Measurements from ENCODE around the gene MYH13.
"Not testable (repeated sequence)": the region's sequence is repeated elsewhere in the genome, so short reads cannot be mapped to it uniquely, and the experiment has no call there.

The MYH13 gene

GRCh38 chr17:10306585-10306984 lies 66.2 kb downstream of the MYH13 start:
- H3K9me3 Mint-ChIP-seq: peaks cover 4% of the 10 kb centered on the region
- no peaks in the 10 kb centered on the region for H3K4me1 Mint-ChIP-seq
- no peaks in the 10 kb centered on the region for H3K36me3 Mint-ChIP-seq
- DNase-seq (ENCODE audit: low spot score in 2 of 2): no peak
- no peak overlapping the region for H3K4me3 Mint-ChIP-seq
- peaks cover 2% of the 10 kb centered on the region for H3K27me3 Mint-ChIP-seq
- no peak overlapping the region for H3K27ac Mint-ChIP-seq
- ATAC-seq (ENCODE audit: low read depth): no peak

- Mint-ChIP-seq H3K36me3 (no peaks in the 10 kb centered on the region), H3K4me1 (no peaks in the 10 kb centered on the region), H3K27me3 (peaks cover 2% of the 10 kb centered on the region), H3K4me3 (no peak overlapping the region), H3K27ac (no peak overlapping the region), H3K9me3 (peaks cover 4% of the 10 kb centered on the region)
- ATAC-seq (ENCODE audit: low read depth): no peak
- no peak for DNase-seq (ENCODE audit: low spot score in 2 of 2)
Measured at GRCh38 chr17:10305398-10305797, 67.4 kb downstream of the MYH13 start.

- no peak overlapping the region for H3K27ac Mint-ChIP-seq
- peaks cover 4% of the 10 kb centered on the region for H3K9me3 Mint-ChIP-seq
- no peaks in the 10 kb centered on the region for H3K4me1 Mint-ChIP-seq
- no peaks in the 10 kb centered on the region for H3K36me3 Mint-ChIP-seq
- peaks cover 2% of the 10 kb centered on the region for H3K27me3 Mint-ChIP-seq
- no peak overlapping the region for H3K4me3 Mint-ChIP-seq
- no peak for DNase-seq (ENCODE audit: low spot score in 2 of 2)
- no peak for ATAC-seq (ENCODE audit: low read depth)
Measured at GRCh38 chr17:10304758-10305300, 68.0 kb downstream of the MYH13 start.

- H3K27ac Mint-ChIP-seq: no peak overlapping the region
- no peak for ATAC-seq (ENCODE audit: low read depth)
- no peak overlapping the region for H3K4me3 Mint-ChIP-seq
- no peaks in the 10 kb centered on the region for H3K4me1 Mint-ChIP-seq
- DNase-seq (ENCODE audit: low spot score in 2 of 2): no peak
- no peaks in the 10 kb centered on the region for H3K36me3 Mint-ChIP-seq
- H3K9me3 Mint-ChIP-seq: peaks cover under 1% of the 10 kb centered on the region
- peaks cover 5% of the 10 kb centered on the region for H3K27me3 Mint-ChIP-seq
Measured at GRCh38 chr17:10297691-10298090, 75.1 kb downstream of the MYH13 start.

- Mint-ChIP-seq H3K9me3 (no peaks in the 10 kb centered on the region), H3K4me1 (no peaks in the 10 kb centered on the region), H3K27me3 (peaks cover 9% of the 10 kb centered on the region), H3K4me3 (no peak overlapping the region), H3K36me3 (no peaks in the 10 kb centered on the region), H3K27ac (no peak overlapping the region)
- DNase-seq (ENCODE audit: low spot score in 2 of 2) (no peak), ATAC-seq (ENCODE audit: low read depth) (no peak)
Measured at GRCh38 chr17:10295728-10296343, 77.0 kb downstream of the MYH13 start.

- Mint-ChIP-seq H3K36me3 (no peaks in the 10 kb centered on the region), H3K27me3 (peaks cover 9% of the 10 kb centered on the region), H3K9me3 (no peaks in the 10 kb centered on the region), H3K27ac (no peak overlapping the region), H3K4me3 (no peak overlapping the region), H3K4me1 (no peaks in the 10 kb centered on the region)
- DNase-seq (ENCODE audit: low spot score in 2 of 2) (no peak), ATAC-seq (ENCODE audit: low read depth) (no peak)
Measured at GRCh38 chr17:10294180-10294579, 78.6 kb downstream of the MYH13 start.

- H3K36me3 Mint-ChIP-seq: no peaks in the 10 kb centered on the region
- peaks cover 9% of the 10 kb centered on the region for H3K27me3 Mint-ChIP-seq
- H3K4me3 Mint-ChIP-seq: no peak overlapping the region
- no peaks in the 10 kb centered on the region for H3K4me1 Mint-ChIP-seq
- ATAC-seq (ENCODE audit: low read depth): no peak
- H3K27ac Mint-ChIP-seq: no peak overlapping the region
- no peaks in the 10 kb centered on the region for H3K9me3 Mint-ChIP-seq
- DNase-seq (ENCODE audit: low spot score in 2 of 2): no peak
Measured at GRCh38 chr17:10292057-10292937, 80.5 kb downstream of the MYH13 start.

GRCh38 chr17:10291576-10291975 lies 81.2 kb downstream of the MYH13 start:
- H3K4me1 Mint-ChIP-seq; H3K9me3 Mint-ChIP-seq; H3K36me3 Mint-ChIP-seq; DNase-seq (ENCODE audit: low spot score in 2 of 2); ATAC-seq (ENCODE audit: low read depth); H3K4me3 Mint-ChIP-seq; H3K27ac Mint-ChIP-seq; H3K27me3 Mint-ChIP-seq: not testable (repeated sequence)

- ATAC-seq (ENCODE audit: low read depth) (no peak), DNase-seq (ENCODE audit: low spot score in 2 of 2) (no peak)
- no peak overlapping the region for H3K4me3 Mint-ChIP-seq
- H3K27me3 Mint-ChIP-seq: peaks cover 9% of the 10 kb centered on the region
- no peaks in the 10 kb centered on the region for H3K9me3 Mint-ChIP-seq
- no peak overlapping the region for H3K27ac Mint-ChIP-seq
- no peaks in the 10 kb centered on the region for H3K4me1 Mint-ChIP-seq
- no peaks in the 10 kb centered on the region for H3K36me3 Mint-ChIP-seq
Measured at GRCh38 chr17:10290041-10290440, 82.8 kb downstream of the MYH13 start.

GRCh38 chr17:10286324-10286723 lies 86.5 kb downstream of the MYH13 start:
- Mint-ChIP-seq H3K4me1 (no peaks in the 10 kb centered on the region), H3K4me3 (no peak overlapping the region), H3K27me3 (peaks cover 1% of the 10 kb centered on the region), H3K36me3 (no peaks in the 10 kb centered on the region), H3K27ac (no peak overlapping the region), H3K9me3 (no peaks in the 10 kb centered on the region)
- no peak for ATAC-seq (ENCODE audit: low read depth)
- no peak for DNase-seq (ENCODE audit: low spot score in 2 of 2)

GRCh38 chr17:10285896-10286295 lies 86.9 kb downstream of the MYH13 start:
- DNase-seq (ENCODE audit: low spot score in 2 of 2) (no peak), ATAC-seq (ENCODE audit: low read depth) (no peak)
- Mint-ChIP-seq H3K4me3 (no peak overlapping the region), H3K9me3 (no peaks in the 10 kb centered on the region), H3K27me3 (no peaks in the 10 kb centered on the region), H3K36me3 (no peaks in the 10 kb centered on the region), H3K27ac (no peak overlapping the region), H3K4me1 (no peaks in the 10 kb centered on the region)

- Mint-ChIP-seq H3K27me3 (no peaks in the 10 kb centered on the region), H3K9me3 (no peaks in the 10 kb centered on the region), H3K36me3 (no peaks in the 10 kb centered on the region), H3K4me3 (no peak overlapping the region), H3K4me1 (peaks cover 5% of the 10 kb centered on the region), H3K27ac (no peak overlapping the region)
- no peak for DNase-seq (ENCODE audit: low spot score in 2 of 2)
- no peak for ATAC-seq (ENCODE audit: low read depth)
Measured at GRCh38 chr17:10280068-10280467, 92.7 kb downstream of the MYH13 start.

GRCh38 chr17:10278218-10278617 lies 94.6 kb downstream of the MYH13 start:
- no peak for ATAC-seq (ENCODE audit: low read depth)
- Mint-ChIP-seq H3K4me3 (no peak overlapping the region), H3K27ac (no peak overlapping the region)

GRCh38 chr17:10276436-10276835 lies 96.4 kb downstream of the MYH13 start:
- H3K4me3 Mint-ChIP-seq: no peak overlapping the region
- ATAC-seq (ENCODE audit: low read depth) (no peak), DNase-seq (ENCODE audit: low spot score in 2 of 2) (no peak)
- no peaks in the 10 kb centered on the region for H3K36me3 Mint-ChIP-seq
- peaks cover 8% of the 10 kb centered on the region for H3K27me3 Mint-ChIP-seq
- peaks cover 3% of the 10 kb centered on the region for H3K9me3 Mint-ChIP-seq
- no peak overlapping the region for H3K27ac Mint-ChIP-seq
- peaks cover 5% of the 10 kb centered on the region for H3K4me1 Mint-ChIP-seq

More at GRCh38 chr17:10278218-10278617, 94.6 kb downstream of the MYH13 start:
- Mint-ChIP-seq H3K27me3 (peaks cover 5% of the 10 kb centered on the region), H3K9me3 (no peaks in the 10 kb centered on the region), H3K4me1 (peaks cover 5% of the 10 kb centered on the region), H3K36me3 (no peaks in the 10 kb centered on the region)
- no peak for DNase-seq (ENCODE audit: low spot score in 2 of 2)

All from memory B cell (primary cell).